GM19239 (cell line): Measurements from ENCODE around the gene ARIH1.
"Not testable (repeated sequence)": the region's sequence is repeated elsewhere in the genome, so short reads cannot be mapped to it uniquely, and the experiment has no call there.

Experiments
- DNase-seq: peaks from one replicate; pipeline ENCODE4 v3.0.0; 2011; ENCODE audit warnings: low spot score; ENCODE audit not compliant: insufficient read length
- FAIRE-seq: peaks from 2 replicates; lab custom pipeline; 2011; peaks lifted over from hg19 to GRCh38; lab: Jason Lieb, UNC

Gene ARIH1

GRCh38 chr15:72648631-72649253 is 174.6 kb downstream of the ARIH1 start:
- not testable (repeated sequence) for DNase-seq, FAIRE-seq
